ENCODE results near the gene TPM4. TPM values are rescaled to one million over a fixed set of nuclear protein-coding genes. Genes with fewer than 3 reads are reported as not detected.

TPM4 gene
- total and polyA plus RNA-seq, 2 of the 13 experiments (the other 11 are each of a cell fraction or from before 2014, with no cell fraction given), result 180 to 188 TPM

DNA sequence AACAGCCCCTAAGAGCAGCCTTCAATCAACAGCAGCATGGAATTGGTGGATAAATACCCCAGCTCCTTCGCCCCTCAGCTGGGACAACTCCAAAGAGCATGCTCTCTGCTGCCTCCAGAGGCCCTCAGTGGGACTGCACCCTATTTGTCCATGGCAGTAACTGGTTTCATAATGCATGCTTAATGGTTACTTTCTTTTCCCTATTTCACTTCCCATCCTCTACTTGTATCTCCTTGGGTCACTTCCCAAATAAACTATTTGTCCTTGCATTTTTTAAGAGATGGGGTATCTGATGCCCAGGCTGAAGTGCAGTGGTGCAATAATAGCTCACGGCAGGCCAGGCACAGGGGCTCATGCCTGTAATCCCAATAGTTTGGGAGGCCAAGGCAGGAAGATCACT is 13.5 kb upstream of the TPM4 start:
- intact Hi-C loops (cut with micrococcal nuclease; ENCODE audit: unreplicated experiment) (no loop called here), in situ Hi-C loops (cut with HindIII; ENCODE audit: extremely low pct_ligation_motif_present, low pct_unique_long_range_greater_than_20kb) (no loop called here)
- Histone ChIP-seq H3K36me3 (replicated peaks in 1 of 2; ENCODE audit: control insufficient read depth in 1 of 2, insufficient read depth in 2 of 2, low read length in 2 of 2) (no peaks in the 10 kb centered on the region), H3K27ac (ENCODE audit: extremely low read length, insufficient read depth, low read length) (no peak overlapping the region), H3K9me3 (ENCODE audit: low read length) (no peaks in the 10 kb centered on the region; the same call in 1 of the 2 replicates), H4K20me1 (ENCODE audit: insufficient read depth, low read length) (no peaks in the 10 kb centered on the region), H3K9ac (ENCODE audit: insufficient read depth, low read depth, low read length) (no peak overlapping the region), H3K4me1 (ENCODE audit: insufficient read depth, low read length) (peaks cover 25% of the 10 kb centered on the region), H3K79me2 (ENCODE audit: insufficient read depth, low read length) (no peaks in the 10 kb centered on the region), H3K27me3 (ENCODE audit: control insufficient read depth in 1 of 2, insufficient read depth in 2 of 2, low read length in 2 of 2) (no peaks in the 10 kb centered on the region), H3K4me3 (replicated peaks in 1 of 3; ENCODE audit: insufficient read depth in 1 of 3, low read depth in 2 of 3, low read length in 3 of 3) (no peak overlapping the region), H3K4me2 (ENCODE audit: low read depth, low read length) (no peak overlapping the region), H2AFZ (ENCODE audit: low read length) (no peak overlapping the region)
- 67% methylated on average over 2 of the region's 2 CpGs for WGBS (ENCODE audit: low lambda C conversion rate)
- DNase-seq (ENCODE audit: low spot score), result no peak
- peak; percentile 40; the same call in 2 of the 3 replicates for ATAC-seq
- CTCF ChIA-PET (ENCODE audit: low intra/inter-chr PET ratio, low total read pairs), result interaction anchor here (1.4 kb wide), 1 partner anchor 123 kb away, joined by 3 read pairs; the partner anchor contains the start of gene FAM32A
- POLR2A ChIA-PET, result interaction anchor here (2.3 kb wide), 1 partner anchor 123 kb away, joined by 6 read pairs; the partner anchor contains the start of gene FAM32A
- FAIRE-seq, result peak; percentile 76
- no TSS peak for BruUV-seq (replicated peaks)
- TF ChIP-seq, protein P1, sequence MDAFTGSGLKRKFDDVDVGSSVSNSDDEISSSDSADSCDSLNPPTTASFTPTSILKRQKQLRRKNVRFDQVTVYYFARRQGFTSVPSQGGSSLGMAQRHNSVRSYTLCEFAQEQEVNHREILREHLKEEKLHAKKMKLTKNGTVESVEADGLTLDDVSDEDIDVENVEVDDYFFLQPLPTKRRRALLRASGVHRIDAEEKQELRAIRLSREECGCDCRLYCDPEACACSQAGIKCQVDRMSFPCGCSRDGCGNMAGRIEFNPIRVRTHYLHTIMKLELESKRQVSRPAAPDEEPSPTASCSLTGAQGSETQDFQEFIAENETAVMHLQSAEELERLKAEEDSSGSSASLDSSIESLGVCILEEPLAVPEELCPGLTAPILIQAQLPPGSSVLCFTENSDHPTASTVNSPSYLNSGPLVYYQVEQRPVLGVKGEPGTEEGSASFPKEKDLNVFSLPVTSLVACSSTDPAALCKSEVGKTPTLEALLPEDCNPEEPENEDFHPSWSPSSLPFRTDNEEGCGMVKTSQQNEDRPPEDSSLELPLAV (CRISPR knock-in tag; conservative IDR thresholded peaks at IDR 0.05; ENCODE audit: low read depth), result no peak
- TF ChIP-seq, protein P2, sequence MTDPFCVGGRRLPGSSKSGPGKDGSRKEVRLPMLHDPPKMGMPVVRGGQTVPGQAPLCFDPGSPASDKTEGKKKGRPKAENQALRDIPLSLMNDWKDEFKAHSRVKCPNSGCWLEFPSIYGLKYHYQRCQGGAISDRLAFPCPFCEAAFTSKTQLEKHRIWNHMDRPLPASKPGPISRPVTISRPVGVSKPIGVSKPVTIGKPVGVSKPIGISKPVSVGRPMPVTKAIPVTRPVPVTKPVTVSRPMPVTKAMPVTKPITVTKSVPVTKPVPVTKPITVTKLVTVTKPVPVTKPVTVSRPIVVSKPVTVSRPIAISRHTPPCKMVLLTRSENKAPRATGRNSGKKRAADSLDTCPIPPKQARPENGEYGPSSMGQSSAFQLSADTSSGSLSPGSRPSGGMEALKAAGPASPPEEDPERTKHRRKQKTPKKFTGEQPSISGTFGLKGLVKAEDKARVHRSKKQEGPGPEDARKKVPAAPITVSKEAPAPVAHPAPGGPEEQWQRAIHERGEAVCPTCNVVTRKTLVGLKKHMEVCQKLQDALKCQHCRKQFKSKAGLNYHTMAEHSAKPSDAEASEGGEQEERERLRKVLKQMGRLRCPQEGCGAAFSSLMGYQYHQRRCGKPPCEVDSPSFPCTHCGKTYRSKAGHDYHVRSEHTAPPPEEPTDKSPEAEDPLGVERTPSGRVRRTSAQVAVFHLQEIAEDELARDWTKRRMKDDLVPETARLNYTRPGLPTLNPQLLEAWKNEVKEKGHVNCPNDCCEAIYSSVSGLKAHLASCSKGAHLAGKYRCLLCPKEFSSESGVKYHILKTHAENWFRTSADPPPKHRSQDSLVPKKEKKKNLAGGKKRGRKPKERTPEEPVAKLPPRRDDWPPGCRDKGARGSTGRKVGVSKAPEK (CRISPR knock-in tag; IDR thresholded peaks at IDR 0.05; ENCODE audit: borderline replicate concordance), result no peak
- TF ChIP-seq, protein P3, sequence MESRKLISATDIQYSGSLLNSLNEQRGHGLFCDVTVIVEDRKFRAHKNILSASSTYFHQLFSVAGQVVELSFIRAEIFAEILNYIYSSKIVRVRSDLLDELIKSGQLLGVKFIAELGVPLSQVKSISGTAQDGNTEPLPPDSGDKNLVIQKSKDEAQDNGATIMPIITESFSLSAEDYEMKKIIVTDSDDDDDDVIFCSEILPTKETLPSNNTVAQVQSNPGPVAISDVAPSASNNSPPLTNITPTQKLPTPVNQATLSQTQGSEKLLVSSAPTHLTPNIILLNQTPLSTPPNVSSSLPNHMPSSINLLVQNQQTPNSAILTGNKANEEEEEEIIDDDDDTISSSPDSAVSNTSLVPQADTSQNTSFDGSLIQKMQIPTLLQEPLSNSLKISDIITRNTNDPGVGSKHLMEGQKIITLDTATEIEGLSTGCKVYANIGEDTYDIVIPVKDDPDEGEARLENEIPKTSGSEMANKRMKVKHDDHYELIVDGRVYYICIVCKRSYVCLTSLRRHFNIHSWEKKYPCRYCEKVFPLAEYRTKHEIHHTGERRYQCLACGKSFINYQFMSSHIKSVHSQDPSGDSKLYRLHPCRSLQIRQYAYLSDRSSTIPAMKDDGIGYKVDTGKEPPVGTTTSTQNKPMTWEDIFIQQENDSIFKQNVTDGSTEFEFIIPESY (CRISPR knock-in tag; IDR thresholded peaks at IDR 0.05), result 0 out of 2 replicates have a peak, but pooled peaks have one; percentile 11
- no peak for TF ChIP-seq ZNF543 (CRISPR knock-in tag; IDR thresholded peaks at IDR 0.05)
- TF ChIP-seq SMC3 (IDR thresholded peaks at IDR 0.05; ENCODE audit: low read length), result peak; percentile 48; the same call in 1 of the 2 replicates
- peak; percentile 37 for TF ChIP-seq STAG1 (CRISPR knock-in tag; IDR thresholded peaks at IDR 0.05)
- TF ChIP-seq, protein P4, sequence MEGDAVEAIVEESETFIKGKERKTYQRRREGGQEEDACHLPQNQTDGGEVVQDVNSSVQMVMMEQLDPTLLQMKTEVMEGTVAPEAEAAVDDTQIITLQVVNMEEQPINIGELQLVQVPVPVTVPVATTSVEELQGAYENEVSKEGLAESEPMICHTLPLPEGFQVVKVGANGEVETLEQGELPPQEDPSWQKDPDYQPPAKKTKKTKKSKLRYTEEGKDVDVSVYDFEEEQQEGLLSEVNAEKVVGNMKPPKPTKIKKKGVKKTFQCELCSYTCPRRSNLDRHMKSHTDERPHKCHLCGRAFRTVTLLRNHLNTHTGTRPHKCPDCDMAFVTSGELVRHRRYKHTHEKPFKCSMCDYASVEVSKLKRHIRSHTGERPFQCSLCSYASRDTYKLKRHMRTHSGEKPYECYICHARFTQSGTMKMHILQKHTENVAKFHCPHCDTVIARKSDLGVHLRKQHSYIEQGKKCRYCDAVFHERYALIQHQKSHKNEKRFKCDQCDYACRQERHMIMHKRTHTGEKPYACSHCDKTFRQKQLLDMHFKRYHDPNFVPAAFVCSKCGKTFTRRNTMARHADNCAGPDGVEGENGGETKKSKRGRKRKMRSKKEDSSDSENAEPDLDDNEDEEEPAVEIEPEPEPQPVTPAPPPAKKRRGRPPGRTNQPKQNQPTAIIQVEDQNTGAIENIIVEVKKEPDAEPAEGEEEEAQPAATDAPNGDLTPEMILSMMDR (CRISPR knock-in tag; IDR thresholded peaks at IDR 0.05), result peak; percentile 69
- peak; percentile 39 for TF ChIP-seq XRCC5 (optimal IDR thresholded peaks at IDR 0.05; ENCODE audit: low read length)
- TF ChIP-seq, protein P5, sequence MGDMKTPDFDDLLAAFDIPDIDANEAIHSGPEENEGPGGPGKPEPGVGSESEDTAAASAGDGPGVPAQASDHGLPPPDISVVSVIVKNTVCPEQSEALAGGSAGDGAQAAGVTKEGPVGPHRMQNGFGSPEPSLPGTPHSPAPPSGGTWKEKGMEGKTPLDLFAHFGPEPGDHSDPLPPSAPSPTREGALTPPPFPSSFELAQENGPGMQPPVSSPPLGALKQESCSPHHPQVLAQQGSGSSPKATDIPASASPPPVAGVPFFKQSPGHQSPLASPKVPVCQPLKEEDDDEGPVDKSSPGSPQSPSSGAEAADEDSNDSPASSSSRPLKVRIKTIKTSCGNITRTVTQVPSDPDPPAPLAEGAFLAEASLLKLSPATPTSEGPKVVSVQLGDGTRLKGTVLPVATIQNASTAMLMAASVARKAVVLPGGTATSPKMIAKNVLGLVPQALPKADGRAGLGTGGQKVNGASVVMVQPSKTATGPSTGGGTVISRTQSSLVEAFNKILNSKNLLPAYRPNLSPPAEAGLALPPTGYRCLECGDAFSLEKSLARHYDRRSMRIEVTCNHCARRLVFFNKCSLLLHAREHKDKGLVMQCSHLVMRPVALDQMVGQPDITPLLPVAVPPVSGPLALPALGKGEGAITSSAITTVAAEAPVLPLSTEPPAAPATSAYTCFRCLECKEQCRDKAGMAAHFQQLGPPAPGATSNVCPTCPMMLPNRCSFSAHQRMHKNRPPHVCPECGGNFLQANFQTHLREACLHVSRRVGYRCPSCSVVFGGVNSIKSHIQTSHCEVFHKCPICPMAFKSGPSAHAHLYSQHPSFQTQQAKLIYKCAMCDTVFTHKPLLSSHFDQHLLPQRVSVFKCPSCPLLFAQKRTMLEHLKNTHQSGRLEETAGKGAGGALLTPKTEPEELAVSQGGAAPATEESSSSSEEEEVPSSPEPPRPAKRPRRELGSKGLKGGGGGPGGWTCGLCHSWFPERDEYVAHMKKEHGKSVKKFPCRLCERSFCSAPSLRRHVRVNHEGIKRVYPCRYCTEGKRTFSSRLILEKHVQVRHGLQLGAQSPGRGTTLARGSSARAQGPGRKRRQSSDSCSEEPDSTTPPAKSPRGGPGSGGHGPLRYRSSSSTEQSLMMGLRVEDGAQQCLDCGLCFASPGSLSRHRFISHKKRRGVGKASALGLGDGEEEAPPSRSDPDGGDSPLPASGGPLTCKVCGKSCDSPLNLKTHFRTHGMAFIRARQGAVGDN (CRISPR knock-in tag; IDR thresholded peaks at IDR 0.05), result no peak
- no peak for TF ChIP-seq HNRNPH1 (optimal IDR thresholded peaks at IDR 0.05; ENCODE audit: low read depth, low read length)

Data from HepG2 (cell line).